NCI-H526 treated with DMSO at 0.1 percent for 48 hours (cell line): ENCODE results near the gene PTPN18.

Experiments
- DNase-seq: peaks from one replicate; lab custom pipeline; 2025; lab: John Stamatoyannopoulos, UW

The PTPN18 gene

GRCh38 chr2:130366720-130367119 lies 10.9 kb downstream of the PTPN18 start:
- DNase-seq: no peak

GRCh38 chr2:130368786-130369185 lies 12.9 kb downstream of the PTPN18 start:
- no peak for DNase-seq

- DNase-seq: no peak
Measured at GRCh38 chr2:130369311-130369964, 13.6 kb downstream of the PTPN18 start.

GRCh38 chr2:130369965-130370341 lies 14.1 kb downstream of the PTPN18 start:
- DNase-seq: no peak

- no peak for DNase-seq
Measured at GRCh38 chr2:130370490-130370889, 14.6 kb downstream of the PTPN18 start.

GRCh38 chr2:130371723-130372054 lies 15.8 kb downstream of the PTPN18 start:
- DNase-seq: no peak

- DNase-seq: no peak
Measured at GRCh38 chr2:130372055-130372832, 16.4 kb downstream of the PTPN18 start.

- no peak for DNase-seq
Measured at GRCh38 chr2:130372833-130373807, 17.3 kb downstream of the PTPN18 start.

GRCh38 chr2:130373808-130374365 lies 18.0 kb downstream of the PTPN18 start:
- no peak for DNase-seq

GRCh38 chr2:130374587-130375290 lies 18.9 kb downstream of the PTPN18 start:
- DNase-seq: no peak

- DNase-seq: no peak
Measured at GRCh38 chr2:130375291-130376266, 19.7 kb downstream of the PTPN18 start.

GRCh38 chr2:130376433-130377293 lies 20.8 kb downstream of the PTPN18 start:
- DNase-seq: no peak

GRCh38 chr2:130377491-130377890 lies 21.6 kb downstream of the PTPN18 start:
- DNase-seq: no peak

- no peak for DNase-seq
Measured at GRCh38 chr2:130378206-130378897, 22.5 kb downstream of the PTPN18 start.

- DNase-seq: no peak
Measured at GRCh38 chr2:130378898-130379214, 23.0 kb downstream of the PTPN18 start.

- DNase-seq: no peak
Measured at GRCh38 chr2:130380096-130380934, 24.5 kb downstream of the PTPN18 start.

GRCh38 chr2:130381145-130381544 lies 25.3 kb downstream of the PTPN18 start:
- no peak for DNase-seq

GRCh38 chr2:130381619-130382018 lies 25.8 kb downstream of the PTPN18 start:
- no peak for DNase-seq
